WTC11 (cell line): ENCODE data around the gene DMP1.

Experiments
- ATF2 ChIP-seq: sonication (generic); formaldehyde crosslinking; IDR thresholded peaks from 2 replicates; pipeline ENCODE4 v1.8.1; 2022; ENCODE audit warnings: low read depth, missing genetic modification reagents, borderline replicate concordance
- CTCF ChIP-seq: fragments of 200-600 bp; IDR thresholded peaks from 2 replicates; pipeline ENCODE4 v1.8.0; 2022; ENCODE audit warnings: antibody characterized with exemption
- E2F1 ChIP-seq: sonication (generic); formaldehyde crosslinking; IDR thresholded peaks from 2 replicates; pipeline ENCODE4 v1.8.0; 2022; ENCODE audit warnings: mild to moderate bottlenecking, missing genetic modification reagents
- E2F4 ChIP-seq: sonication (generic); formaldehyde crosslinking; IDR thresholded peaks from 2 replicates; pipeline ENCODE4 v1.8.1; 2022; ENCODE audit warnings: low read depth, mild to moderate bottlenecking, moderate library complexity, missing genetic modification reagents, borderline replicate concordance
- ESRRA ChIP-seq: sonication (generic); formaldehyde crosslinking; IDR thresholded peaks from 2 replicates; pipeline ENCODE4 v1.8.1; 2022; ENCODE audit warnings: mild to moderate bottlenecking, missing genetic modification reagents, borderline replicate concordance
- FOXP4 ChIP-seq: sonication (generic); formaldehyde crosslinking; IDR thresholded peaks from 2 replicates; pipeline ENCODE4 v1.8.0; 2022; ENCODE audit warnings: mild to moderate bottlenecking, missing genetic modification reagents
- JUN ChIP-seq: sonication (generic); formaldehyde crosslinking; IDR thresholded peaks from 2 replicates; pipeline ENCODE4 v1.8.0; 2023; ENCODE audit warnings: mild to moderate bottlenecking, missing genetic modification reagents
- MAX ChIP-seq: sonication (generic); formaldehyde crosslinking; IDR thresholded peaks from 2 replicates; pipeline ENCODE4 v1.8.0; 2022; ENCODE audit warnings: mild to moderate bottlenecking, missing genetic modification reagents
- MYBL2 ChIP-seq: sonication (generic); formaldehyde crosslinking; IDR thresholded peaks from 2 replicates; pipeline ENCODE4 v1.8.1; 2023; ENCODE audit warnings: mild to moderate bottlenecking, moderate library complexity, missing genetic modification reagents
- PRRX2 ChIP-seq: fragments of 250-450 bp; sonication (Bioruptor Pico); IDR thresholded peaks from 2 replicates; pipeline ENCODE4 v1.8.0; 2021; ENCODE audit warnings: mild to moderate bottlenecking
- SMAD3 ChIP-seq: sonication (generic); formaldehyde crosslinking; IDR thresholded peaks from 2 replicates; pipeline ENCODE4 v1.8.0; 2022; ENCODE audit warnings: missing genetic modification reagents, mild to moderate bottlenecking, borderline replicate concordance
- USF2 ChIP-seq: sonication (generic); formaldehyde crosslinking; IDR thresholded peaks from 2 replicates; pipeline ENCODE4 v1.8.1; 2023; ENCODE audit warnings: mild to moderate bottlenecking, missing genetic modification reagents, moderate library complexity
- ZSCAN18 ChIP-seq: fragments of 250-450 bp; sonication (Bioruptor Pico); IDR thresholded peaks from 2 replicates; pipeline ENCODE4 v2.1.2; 2022; ENCODE audit warnings: mild to moderate bottlenecking, moderate library complexity

GRCh38 chr4:87620086-87620485 is 30.0 kb upstream of the DMP1 start:
- TF ChIP-seq ATF2 = no peak
- TF ChIP-seq PRRX2 = no peak
- no peak for TF ChIP-seq FOXP4 (CRISPR knock-in tag)
- TF ChIP-seq MYBL2 (CRISPR knock-in tag) = no peak
- TF ChIP-seq MAX (CRISPR knock-in tag) = no peak
- no peak for TF ChIP-seq JUN
- no peak for TF ChIP-seq E2F4 (CRISPR knock-in tag)
- no peak for TF ChIP-seq CTCF
- no peak for TF ChIP-seq ZSCAN18 (CRISPR knock-in tag)
- no peak for TF ChIP-seq E2F1
- TF ChIP-seq SMAD3 (CRISPR knock-in tag) = no peak
- no peak for TF ChIP-seq USF2 (CRISPR knock-in tag)
- TF ChIP-seq ESRRA (CRISPR knock-in tag) = no peak
